Left ventricle myocardium inferior (tissue), 1 donor: ENCODE data around the gene SPECC1L. TPM values are rescaled to one million over a fixed set of nuclear protein-coding genes. Genes with fewer than 3 reads are reported as not detected.
A peak's percentile ranks its signal among the peaks of the same experiment; 100 is the strongest.

Experiments used
- DNase-seq: peaks from one replicate; pipeline ENCODE4 v3.0.0-alpha.2; 2020
- H3K27ac ChIP-seq: fragments of 200-600 bp; replicated peaks from 2 replicates; pipeline ENCODE4 v1.8.0; 2021
- H3K27me3 ChIP-seq: fragments of 200-600 bp; 2 replicates; pipeline ENCODE4 v1.8.0; 2021; ENCODE audit warnings: low read depth
- H3K36me3 ChIP-seq: fragments of 200-600 bp; 2 replicates; pipeline ENCODE4 v1.8.0; 2021
- H3K4me1 ChIP-seq: fragments of 200-600 bp; 2 replicates; pipeline ENCODE4 v1.8.0; 2021
- H3K4me3 ChIP-seq: fragments of 200-600 bp; 2 replicates; pipeline ENCODE4 v1.8.0; 2021; ENCODE audit warnings: mild to moderate bottlenecking, moderate library complexity
- H3K9me3 ChIP-seq: fragments of 200-600 bp; replicated peaks from 2 replicates; pipeline ENCODE4 v1.8.0; 2021
- CTCF ChIP-seq: fragments of 200-600 bp; IDR thresholded peaks from 2 replicates; pipeline ENCODE4 v1.8.0; 2021; ENCODE audit warnings: antibody characterized with exemption, mild to moderate bottlenecking, borderline replicate concordance
- intact Hi-C: fragments of 100-400 bp; cut with micrococcal nuclease; formaldehyde crosslinking; loops from one replicate; pipeline ENCODE4 v1.11.0; 2022
- total RNA-seq: library from RNA; stranded (reverse); fragmentation: NEBNext Ultra II Directional; extraction: Animal tissue kit (Norgen Biotek cat#: 25700); gene quantifications from one replicate; pipeline ENCODE4 v1.2.1, GENCODE V29; 2021
- donor health status: DM: no; HTN: yes; CAD: no; lungs with severe emphysema.

SPECC1L gene
- total RNA-seq, 1 donor from 2014 or later: 51.9 TPM

- TF ChIP-seq CTCF: no peak
- DNase-seq: no peak
- intact Hi-C loops: no loop called here
- Histone ChIP-seq H3K27me3 (no peaks in the 10 kb centered on the region), H3K36me3 (peaks cover 37% of the 10 kb centered on the region), H3K4me1 (peaks cover 28% of the 10 kb centered on the region), H3K27ac (no peak overlapping the region), H3K4me3 (no peak overlapping the region), H3K9me3 (no peaks in the 10 kb centered on the region)
Measured at GRCh38 chr22:24416611-24417010, 146.0 kb downstream of the SPECC1L start.

- H3K27me3 ChIP-seq: no peaks in the 10 kb centered on the region
- no peaks in the 10 kb centered on the region for H3K9me3 ChIP-seq
- no peak overlapping the region for H3K4me3 ChIP-seq
- no peak for TF ChIP-seq CTCF
- H3K36me3 ChIP-seq: peaks cover 33% of the 10 kb centered on the region
- H3K4me1 ChIP-seq: peaks cover 34% of the 10 kb centered on the region
- no peak for DNase-seq
- intact Hi-C loops: no loop called here
- no peak overlapping the region for H3K27ac ChIP-seq
Measured at GRCh38 chr22:24417200-24417599, 146.6 kb downstream of the SPECC1L start.

GRCh38 chr22:24417901-24418641 is 147.4 kb downstream of the SPECC1L start:
- no peak for DNase-seq
- H3K36me3 ChIP-seq: peaks cover 29% of the 10 kb centered on the region

GRCh38 chr22:24418786-24419474 is 148.3 kb downstream of the SPECC1L start:
- no peak overlapping the region for H3K4me3 ChIP-seq
- H3K9me3 ChIP-seq: no peaks in the 10 kb centered on the region
- TF ChIP-seq CTCF: no peak
- H3K36me3 ChIP-seq: peaks cover 22% of the 10 kb centered on the region
- no peak for DNase-seq
- intact Hi-C loops: no loop called here
- H3K27me3 ChIP-seq: no peaks in the 10 kb centered on the region
- peak overlapping the region; percentile 79 for H3K27ac ChIP-seq
- peaks cover 50% of the 10 kb centered on the region for H3K4me1 ChIP-seq

More at GRCh38 chr22:24417901-24418641, 147.4 kb downstream of the SPECC1L start:
- no peaks in the 10 kb centered on the region for H3K9me3 ChIP-seq
- H3K27ac ChIP-seq: no peak overlapping the region
- peaks cover 43% of the 10 kb centered on the region for H3K4me1 ChIP-seq
- no peak overlapping the region for H3K4me3 ChIP-seq
- no peak for TF ChIP-seq CTCF
- intact Hi-C loops: no loop called here
- no peaks in the 10 kb centered on the region for H3K27me3 ChIP-seq

GRCh38 chr22:24419475-24419850 is 148.8 kb downstream of the SPECC1L start:
- intact Hi-C loops: no loop called here
- Histone ChIP-seq H3K4me1 (peaks cover 55% of the 10 kb centered on the region), H3K27ac (peak overlapping the region; percentile 79), H3K4me3 (no peak overlapping the region), H3K9me3 (no peaks in the 10 kb centered on the region), H3K27me3 (no peaks in the 10 kb centered on the region), H3K36me3 (peaks cover 17% of the 10 kb centered on the region)
- no peak for DNase-seq
- no peak for TF ChIP-seq CTCF
